ENCODE results near the gene ZNF136. TPM values are rescaled to one million over a fixed set of nuclear protein-coding genes. Genes with fewer than 3 reads are reported as not detected.

ZNF136 gene
- 1.9 TPM for total RNA-seq

DNA sequence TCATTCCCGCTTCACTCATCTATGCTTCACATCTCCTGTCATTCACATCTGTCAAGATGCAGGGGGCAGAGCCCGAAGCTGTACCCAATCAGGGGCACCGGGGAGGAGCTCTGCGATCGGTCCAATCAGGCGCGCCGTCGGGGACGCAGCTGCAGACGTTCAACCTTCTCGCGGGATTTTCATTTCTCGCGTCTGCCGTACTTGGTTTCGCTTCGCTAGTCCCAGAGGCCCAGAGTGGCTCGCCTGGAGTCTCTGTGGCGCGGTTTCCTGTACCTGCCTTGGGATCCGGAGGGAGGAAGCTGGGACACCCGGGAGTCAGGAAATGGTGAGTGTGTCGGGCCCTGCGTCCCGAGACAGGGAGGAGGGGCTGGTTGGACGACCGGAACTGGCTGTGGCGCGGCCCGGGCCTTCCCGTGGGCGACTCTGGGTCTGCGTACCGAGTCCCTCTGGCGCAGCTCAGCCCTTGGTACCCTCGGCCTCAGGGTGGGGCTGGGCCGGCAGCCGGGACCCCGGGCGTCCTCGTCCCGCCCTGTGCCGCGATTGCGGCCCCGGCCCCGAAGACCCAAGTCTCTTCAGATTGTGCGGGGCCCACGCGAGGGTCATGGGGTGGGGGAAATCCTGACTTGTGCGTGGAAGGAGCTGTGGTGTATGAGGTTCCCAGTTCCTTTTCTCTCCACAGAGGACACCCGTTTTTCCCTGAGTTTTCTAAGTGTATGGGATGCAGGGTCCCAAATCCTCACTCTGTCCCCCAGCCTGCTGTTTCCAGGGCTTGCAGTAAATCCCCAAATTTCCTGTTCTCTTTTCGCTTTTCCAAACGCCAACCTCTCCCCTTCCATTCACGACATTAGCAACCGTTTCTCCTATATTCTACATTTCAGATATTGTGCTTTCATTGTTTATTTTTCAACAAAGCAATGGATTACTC, at the start of gene ZNF136:
ZNF136 (plus strand) TSS at position 215 of the 925 bp plus-strand sequence; CDS start at position 323, 108 bp downstream.
- H3K4me3 ChIP-seq: peak within 1 kb of the TSS; percentile 83 to 84
- no peaks in the 10 kb centered on the region for H3K9me3 ChIP-seq
- peaks cover 0 to 4% of the 10 kb centered on the region in 2 donors for H3K36me3 ChIP-seq
- H3K4me1 ChIP-seq: peaks cover 0 to 12% of the 10 kb centered on the region in 2 donors
- peak; percentile 89 to 96 for DNase-seq (ENCODE audit: low spot score in 2 of 2)
- intact Hi-C loops (cut with DNase I): loop anchor here (1.0 to 5.0 kb wide), 3 partner anchors 134 to 201 kb away; partner anchors contain the start of gene ZNF563
- H3K27me3 ChIP-seq: no peaks in the 10 kb centered on the region
- TF ChIP-seq, protein P1, sequence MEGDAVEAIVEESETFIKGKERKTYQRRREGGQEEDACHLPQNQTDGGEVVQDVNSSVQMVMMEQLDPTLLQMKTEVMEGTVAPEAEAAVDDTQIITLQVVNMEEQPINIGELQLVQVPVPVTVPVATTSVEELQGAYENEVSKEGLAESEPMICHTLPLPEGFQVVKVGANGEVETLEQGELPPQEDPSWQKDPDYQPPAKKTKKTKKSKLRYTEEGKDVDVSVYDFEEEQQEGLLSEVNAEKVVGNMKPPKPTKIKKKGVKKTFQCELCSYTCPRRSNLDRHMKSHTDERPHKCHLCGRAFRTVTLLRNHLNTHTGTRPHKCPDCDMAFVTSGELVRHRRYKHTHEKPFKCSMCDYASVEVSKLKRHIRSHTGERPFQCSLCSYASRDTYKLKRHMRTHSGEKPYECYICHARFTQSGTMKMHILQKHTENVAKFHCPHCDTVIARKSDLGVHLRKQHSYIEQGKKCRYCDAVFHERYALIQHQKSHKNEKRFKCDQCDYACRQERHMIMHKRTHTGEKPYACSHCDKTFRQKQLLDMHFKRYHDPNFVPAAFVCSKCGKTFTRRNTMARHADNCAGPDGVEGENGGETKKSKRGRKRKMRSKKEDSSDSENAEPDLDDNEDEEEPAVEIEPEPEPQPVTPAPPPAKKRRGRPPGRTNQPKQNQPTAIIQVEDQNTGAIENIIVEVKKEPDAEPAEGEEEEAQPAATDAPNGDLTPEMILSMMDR (IDR thresholded peaks at IDR 0.05): no peak
- peak within 1 kb of the TSS; percentile 90 to 94 for H3K27ac ChIP-seq

DNA sequence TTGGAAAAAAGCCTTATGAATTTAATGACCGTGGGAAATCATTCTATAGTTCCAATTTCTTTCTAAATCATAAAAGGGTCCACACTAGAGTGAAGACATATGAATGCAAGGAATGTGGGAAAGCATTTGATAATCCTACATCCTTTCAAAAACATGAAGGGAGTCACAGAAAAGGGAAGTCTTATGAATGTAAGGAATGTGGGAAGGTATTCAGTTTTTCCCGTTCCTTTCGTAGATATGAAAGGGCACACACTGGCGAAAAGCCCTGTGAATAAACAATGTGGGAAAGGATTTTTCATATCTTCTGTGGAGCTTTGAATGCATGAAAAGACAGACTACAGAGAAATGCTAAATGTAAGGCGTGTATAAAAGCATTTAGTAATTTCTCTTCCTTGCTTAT, 49.8 kb upstream of the ZNF136 start:
- Histone ChIP-seq H3K36me3 (peaks cover 15 to 44% of the 10 kb centered on the region in 2 donors), H3K9me3 (peaks cover 12 to 75% of the 10 kb centered on the region in 2 donors), H3K27me3 (no peaks in the 10 kb centered on the region), H3K27ac (no peak overlapping the region), H3K4me1 (no peaks in the 10 kb centered on the region), H3K4me3 (no peak overlapping the region)
- DNase-seq (ENCODE audit: low spot score in 2 of 2): no peak
- intact Hi-C loops (cut with DNase I): no loop called here
- TF ChIP-seq, protein P1 (IDR thresholded peaks at IDR 0.05): no peak

DNA sequence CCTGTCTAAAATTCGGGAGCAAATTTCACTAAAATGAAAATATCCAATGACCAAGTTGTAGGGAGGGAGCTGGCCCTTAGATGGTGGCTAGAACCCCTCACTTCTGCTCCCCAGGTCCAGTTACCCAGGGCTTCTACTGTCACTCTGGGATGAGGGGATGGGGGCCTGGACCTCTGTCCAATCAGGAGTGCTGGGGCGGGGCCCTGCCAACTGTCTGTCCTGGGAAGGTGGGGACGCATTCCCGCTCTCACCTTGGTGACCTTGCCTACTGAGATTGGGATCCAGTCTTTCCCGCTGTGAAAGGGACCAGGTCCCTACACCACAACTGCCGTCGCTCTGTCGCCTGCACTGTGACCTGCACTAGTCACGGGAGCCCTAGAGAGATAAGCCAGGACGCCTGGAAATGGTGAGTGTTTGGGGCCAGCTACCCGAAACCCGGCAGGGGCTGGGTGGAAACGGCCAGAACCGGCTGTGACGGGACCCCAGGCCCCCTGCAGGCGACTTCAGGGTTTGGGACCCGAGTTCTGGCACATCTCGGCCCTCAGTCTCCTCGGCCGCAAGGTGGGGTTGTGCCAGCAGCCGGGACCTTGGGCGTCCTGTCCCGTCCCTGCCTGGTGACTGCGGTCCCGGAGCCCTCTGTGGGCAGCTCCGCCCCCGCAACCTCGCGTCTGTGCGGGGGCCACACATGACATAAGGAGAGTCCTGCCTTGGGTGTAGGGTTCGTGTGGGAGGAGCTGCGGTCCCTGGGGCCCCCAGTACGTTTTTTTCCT, 45.5 kb upstream of the ZNF136 start:
- no peak overlapping the region for H3K27ac ChIP-seq
- peaks cover 0 to 11% of the 10 kb centered on the region in 2 donors for H3K36me3 ChIP-seq
- peaks cover 8 to 36% of the 10 kb centered on the region in 2 donors for H3K9me3 ChIP-seq
- H3K4me1 ChIP-seq: no peaks in the 10 kb centered on the region
- intact Hi-C loops (cut with DNase I): no loop called here
- no peaks in the 10 kb centered on the region for H3K27me3 ChIP-seq
- H3K4me3 ChIP-seq: no peak overlapping the region
- no peak for DNase-seq (ENCODE audit: low spot score in 2 of 2)
- TF ChIP-seq, protein P1 (IDR thresholded peaks at IDR 0.05): no peak

DNA sequence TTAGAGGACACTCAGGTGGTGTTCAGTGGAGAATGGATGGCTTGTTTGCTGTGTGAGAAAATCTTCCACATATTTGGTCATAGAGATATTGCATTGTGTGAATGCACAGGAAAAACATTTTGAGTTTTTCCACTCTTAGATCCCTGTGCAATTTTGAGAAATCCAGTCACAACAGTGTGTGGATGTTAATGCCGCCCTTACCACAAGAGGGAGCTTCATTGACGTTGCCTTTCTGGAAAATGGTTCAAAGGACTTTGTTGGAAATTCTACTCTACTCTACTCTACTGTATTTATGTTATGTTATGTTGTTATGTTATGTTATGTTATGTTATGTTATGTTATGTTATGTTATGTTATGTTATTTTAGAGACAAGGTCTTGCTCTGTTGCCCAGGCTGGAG, 36.2 kb upstream of the ZNF136 start:
- Histone ChIP-seq H3K9me3 (peaks cover 4 to 32% of the 10 kb centered on the region in 2 donors), H3K4me1 (no peaks in the 10 kb centered on the region), H3K27ac (no peak overlapping the region), H3K4me3 (no peak overlapping the region), H3K36me3 (no peaks in the 10 kb centered on the region), H3K27me3 (no peaks in the 10 kb centered on the region)
- DNase-seq (ENCODE audit: low spot score in 2 of 2): no peak
- intact Hi-C loops (cut with DNase I): no loop called here
- TF ChIP-seq, protein P1 (IDR thresholded peaks at IDR 0.05): peak in 2 of 3 experiments; percentile 14 to 25

DNA sequence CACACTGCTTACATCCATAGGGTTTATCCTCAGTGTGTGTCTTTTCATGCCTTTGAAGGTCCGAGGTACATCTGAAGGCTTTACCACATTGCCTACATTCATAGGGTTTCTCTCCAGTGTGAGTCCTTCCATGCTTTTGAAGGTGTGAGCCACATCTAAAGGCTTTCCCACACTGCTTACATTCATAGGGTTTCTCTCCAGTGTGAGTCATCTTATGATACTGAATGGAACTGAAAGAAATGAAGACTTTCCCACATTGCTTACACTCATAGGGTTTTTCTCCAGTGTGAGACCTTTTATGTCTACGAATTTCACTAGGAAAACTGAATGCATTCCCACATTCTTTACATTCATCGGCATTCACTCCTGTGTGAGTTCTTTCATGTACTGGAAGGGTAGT, 29.8 kb upstream of the ZNF136 start:
- Histone ChIP-seq H3K9me3 (peaks cover 22 to 58% of the 10 kb centered on the region in 2 donors), H3K36me3 (peaks cover 34 to 57% of the 10 kb centered on the region in 2 donors), H3K4me3 (no peak overlapping the region), H3K27ac (no peak overlapping the region), H3K27me3 (no peaks in the 10 kb centered on the region), H3K4me1 (peaks cover 0 to 4% of the 10 kb centered on the region in 2 donors)
- TF ChIP-seq, protein P1 (IDR thresholded peaks at IDR 0.05): no peak
- intact Hi-C loops (cut with DNase I): no loop called here
- no peak for DNase-seq (ENCODE audit: low spot score in 2 of 2)

All from ascending aorta (tissue), 2 donors.